GM13977 (cell line): ENCODE data around the gene CYP24A1.

Experiments used
- DNase-seq: peaks from one replicate; pipeline ENCODE4 v3.0.0; 2012; ENCODE audit warnings: low spot score
- CTCF ChIP-seq: IDR thresholded peaks from 2 replicates; pipeline ENCODE4 v1.5.1; 2012; ENCODE audit warnings: mild to moderate bottlenecking, control low read depth; ENCODE audit not compliant: insufficient read depth; ENCODE audit errors: extremely low read depth, missing control alignments
- in situ Hi-C: fragments of 300-500 bp; cut with MboI; formaldehyde crosslinking; loops from one replicate; pipeline ENCODE4 v1.12.0; 2022; ENCODE audit warnings: low sequenced_read_pairs, low pct_unique_long_range_greater_than_20kb, mixed read lengths, inconsistent platforms; ENCODE audit not compliant: unreplicated experiment

The CYP24A1 gene

GRCh38 chr20:54209216-54209813 lies 35.5 kb upstream of the CYP24A1 start:
- DNase-seq = no peak
- no peak for TF ChIP-seq CTCF
- in situ Hi-C loops = loop anchor here (10.0 kb wide), 1 partner anchor 105 kb away; no protein-coding TSS in a partner anchor

DNA sequence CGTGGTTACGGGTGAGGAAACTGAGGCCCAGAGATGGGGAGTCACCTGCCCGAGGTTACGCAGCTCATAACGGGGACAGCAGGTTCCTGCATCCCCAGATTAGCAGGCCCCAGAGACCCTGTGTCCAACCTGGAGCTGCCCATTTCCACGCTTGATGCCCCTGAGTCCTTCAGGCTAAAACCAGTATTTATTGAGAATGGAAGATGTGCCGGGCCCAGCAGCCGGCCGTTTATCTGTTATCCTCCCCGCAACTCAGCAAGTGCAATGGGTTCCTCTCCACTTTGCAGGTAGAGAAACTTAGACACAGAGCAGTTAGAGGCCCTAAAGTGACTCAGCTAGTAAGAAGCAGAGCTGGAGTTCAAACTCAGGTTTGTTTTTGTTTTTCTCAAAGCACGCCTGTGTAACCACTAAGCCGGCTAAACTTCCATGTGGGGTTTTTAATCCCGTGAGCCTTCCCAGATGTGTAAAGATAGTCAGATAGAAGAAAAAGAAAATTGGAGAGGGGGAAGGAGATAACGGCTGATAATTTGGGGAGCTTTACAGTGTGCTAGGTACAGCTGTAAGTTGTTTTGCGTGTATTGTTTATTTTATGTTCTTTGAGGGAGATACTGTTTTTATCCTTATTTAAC lies 34.9 kb upstream of the CYP24A1 start:
- in situ Hi-C loops = loop anchor here (10.0 kb wide), 1 partner anchor 104 kb away; no protein-coding TSS in a partner anchor
- DNase-seq = peak; percentile 26

DNA sequence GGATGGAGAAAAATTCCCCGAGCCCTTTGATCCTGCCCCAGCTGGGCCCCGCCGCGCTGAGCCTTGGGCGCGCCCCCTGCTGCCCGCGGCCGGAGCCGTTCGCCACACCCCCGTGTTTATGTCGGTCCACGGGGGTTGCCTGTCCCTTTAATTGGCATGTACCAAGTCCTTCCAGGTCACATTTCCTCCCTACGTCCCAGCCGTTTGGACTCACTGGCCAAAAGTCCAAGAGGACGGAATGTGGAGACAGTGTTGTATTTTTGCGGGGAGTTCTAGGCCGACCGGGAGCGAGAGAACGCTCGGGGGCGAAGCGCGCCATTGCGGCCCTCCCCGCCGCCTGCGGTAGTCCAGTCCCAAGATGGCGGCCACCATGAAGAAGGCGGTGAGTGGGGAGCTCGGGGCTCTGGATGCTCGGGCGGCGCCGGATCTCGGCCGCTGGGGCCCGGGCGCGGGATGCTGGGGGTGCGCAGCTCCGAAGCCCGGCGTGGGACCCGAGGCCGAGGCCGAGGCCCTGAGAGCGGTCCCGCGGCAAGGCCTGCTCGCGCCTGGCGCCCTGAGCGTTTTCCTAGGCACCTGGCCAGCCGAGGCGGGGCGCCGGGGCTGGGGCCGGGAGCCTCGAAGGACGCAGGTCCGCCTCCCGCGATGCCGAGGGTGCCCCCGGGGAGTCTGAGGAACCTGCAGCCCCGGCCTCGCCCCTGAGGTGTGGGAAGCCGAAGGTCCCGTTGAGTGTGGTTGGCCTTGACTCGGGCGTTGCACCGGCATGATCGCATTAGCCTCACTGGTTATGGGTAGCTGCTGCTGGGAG lies 34.2 kb upstream of the CYP24A1 start, which contains the start of gene PFDN4:
Gene PFDN4 (plus strand): TSS at position 345 of the 805 bp plus-strand sequence. CDS start 14 bp downstream, at position 359.
- TF ChIP-seq CTCF = peak; percentile 97
- DNase-seq = peak; percentile 94
- in situ Hi-C loops = loop anchor here (10.0 kb wide), 1 partner anchor 103 kb away; no protein-coding TSS in a partner anchor

More for the DNA sequence above, 34.9 kb upstream of the CYP24A1 start:
- no peak for TF ChIP-seq CTCF

DNA sequence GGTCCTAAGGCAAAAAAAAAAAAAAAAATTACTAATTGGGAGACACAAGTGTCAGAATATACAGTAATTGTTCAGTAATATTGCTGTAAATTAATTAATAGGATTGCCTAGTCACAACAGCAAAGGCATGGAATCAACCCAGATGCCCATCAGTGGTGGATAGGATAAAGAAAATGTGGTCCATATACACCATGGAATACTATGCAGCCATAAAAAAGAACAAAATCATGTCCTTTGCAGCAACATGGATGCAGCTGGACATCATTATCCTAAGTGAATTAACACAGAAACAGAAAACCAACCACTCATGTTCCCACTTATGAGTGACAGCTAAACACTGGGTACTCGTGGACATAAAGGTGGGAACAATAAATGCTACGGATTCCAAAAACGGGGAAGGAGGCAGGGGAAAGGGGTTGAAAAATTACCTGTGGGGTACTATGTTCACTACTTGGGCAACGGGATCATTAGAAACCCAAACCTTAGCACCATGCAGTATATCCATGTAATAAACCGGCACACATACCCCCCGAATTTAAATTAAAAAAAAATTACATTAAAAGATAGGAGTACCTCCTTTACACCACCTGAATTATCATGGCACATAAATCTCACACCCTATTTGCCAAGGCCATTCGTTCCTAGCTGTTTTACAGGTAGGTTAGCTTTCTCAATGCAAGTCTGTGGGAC lies 33.4 kb upstream of the CYP24A1 start:
- in situ Hi-C loops = loop anchor here (10.0 kb wide), 1 partner anchor 102 kb away; no protein-coding TSS in a partner anchor
- TF ChIP-seq CTCF = no peak
- DNase-seq = no peak

DNA sequence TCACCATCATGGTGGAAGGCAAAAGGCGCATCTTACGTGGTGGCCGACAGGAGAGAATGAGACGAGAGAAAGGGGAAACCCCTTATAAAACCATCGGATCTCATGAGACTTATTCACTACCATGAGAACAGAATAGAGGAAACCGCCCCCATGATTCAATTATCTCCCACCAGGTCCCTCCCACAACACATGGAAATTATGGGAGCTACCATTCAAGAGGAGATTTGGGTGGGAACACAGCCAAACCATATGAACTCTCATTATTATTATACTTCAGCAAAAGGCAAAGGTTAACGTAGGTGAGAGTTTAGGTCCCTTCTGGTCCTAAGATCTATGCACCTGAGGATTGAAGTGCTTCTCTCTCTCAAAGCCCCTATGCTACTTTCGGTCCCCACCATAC lies 31.7 kb upstream of the CYP24A1 start:
- no peak for DNase-seq
- no peak for TF ChIP-seq CTCF
- in situ Hi-C loops = loop anchor here (10.0 kb wide), 1 partner anchor 101 kb away; no protein-coding TSS in a partner anchor

GRCh38 chr20:54204481-54204880 lies 30.7 kb upstream of the CYP24A1 start:
- no peak for TF ChIP-seq CTCF
- DNase-seq = no peak
- in situ Hi-C loops = loop anchor here (10.0 kb wide), 1 partner anchor 100 kb away; no protein-coding TSS in a partner anchor
